ENCODE results near the gene NUP210.
A peak's percentile ranks its signal among the peaks of the same experiment; 100 is the strongest.

The NUP210 gene

DNA sequence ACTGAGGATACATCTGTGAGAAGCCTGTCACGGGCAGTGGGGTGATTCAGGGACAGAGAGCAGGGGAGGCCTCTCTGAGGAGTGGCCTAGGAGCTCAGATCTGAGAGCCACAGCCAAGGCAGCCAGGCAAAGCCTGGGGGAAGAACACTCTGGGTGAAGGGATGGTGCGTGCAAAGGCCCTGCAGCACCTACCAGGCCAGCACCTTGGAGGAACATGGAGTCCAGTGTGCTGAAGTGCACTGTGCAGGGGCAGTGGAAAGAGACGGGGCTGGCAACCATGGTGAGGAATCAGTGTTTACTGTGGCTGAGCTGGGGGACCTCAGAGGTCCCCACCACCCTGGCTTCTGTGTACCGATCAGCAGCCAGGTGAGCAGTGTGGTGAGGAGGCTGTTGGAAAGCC, 48.0 kb downstream of the NUP210 start:
- no peak for DNase-seq

DNA sequence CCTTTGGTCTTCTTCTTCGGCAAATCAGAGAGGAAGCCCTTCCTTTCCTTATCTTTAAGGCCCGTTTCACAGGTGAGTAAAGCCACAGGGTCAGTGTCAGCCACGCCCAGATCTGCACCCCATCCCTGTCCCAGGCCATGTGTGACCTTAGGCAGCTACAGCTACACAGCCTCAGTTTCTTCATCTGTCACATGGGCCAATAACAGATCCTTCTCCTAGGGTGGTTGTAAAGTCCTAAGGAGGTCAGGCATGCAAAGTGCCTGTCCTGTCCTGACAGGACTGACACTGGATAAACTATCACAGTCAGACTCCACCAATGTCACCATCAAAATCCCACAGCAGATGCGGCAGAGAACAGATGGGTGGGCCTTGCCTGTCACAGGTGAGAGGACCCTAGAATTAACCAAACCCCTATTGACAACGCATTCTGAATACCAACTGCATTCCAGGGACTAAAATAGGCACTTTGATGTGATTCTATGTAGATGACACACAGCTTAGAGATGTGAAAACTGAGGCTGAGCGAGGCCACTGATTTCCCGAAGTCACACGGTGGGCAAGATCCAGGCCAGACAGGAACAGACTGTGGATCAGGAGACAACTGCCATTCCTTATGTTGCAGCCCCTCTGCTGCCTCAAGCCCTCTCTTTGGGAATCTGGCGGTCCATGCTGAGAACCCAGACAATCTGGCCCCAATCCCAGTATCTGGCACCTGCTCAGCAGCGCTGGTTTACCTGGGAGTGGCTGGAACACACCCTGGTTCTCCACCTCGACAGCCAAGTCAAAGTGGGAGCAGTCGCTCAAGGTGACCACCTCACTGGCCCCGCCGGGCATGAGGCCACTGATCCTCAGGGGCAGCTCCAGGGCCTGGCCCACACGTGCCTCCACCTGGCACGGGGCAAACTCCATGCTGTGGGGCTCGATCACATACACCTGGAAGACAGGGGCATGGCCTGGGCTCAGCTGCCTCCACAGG, 48.7 kb downstream of the NUP210 start:
- no peak for DNase-seq

DNA sequence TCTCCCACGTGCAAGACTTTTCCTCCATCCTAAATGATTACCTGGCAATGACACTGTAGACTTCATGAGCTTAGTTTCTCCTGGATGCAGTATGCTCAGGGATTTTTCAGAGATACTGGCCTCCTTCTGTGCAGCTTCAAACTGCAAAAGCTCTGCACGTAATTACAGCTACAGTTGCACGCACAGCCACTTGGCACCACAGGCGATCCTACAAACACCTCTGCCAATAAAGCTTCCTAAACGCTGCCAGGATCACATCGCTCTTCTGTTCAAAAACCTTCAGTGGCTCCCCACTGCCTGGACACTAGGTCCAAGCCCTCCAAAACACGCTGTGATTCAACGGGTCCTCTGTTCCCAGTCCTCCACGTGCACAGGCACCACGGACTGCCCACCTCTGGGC, 49.5 kb downstream of the NUP210 start:
- no peak for DNase-seq

DNA sequence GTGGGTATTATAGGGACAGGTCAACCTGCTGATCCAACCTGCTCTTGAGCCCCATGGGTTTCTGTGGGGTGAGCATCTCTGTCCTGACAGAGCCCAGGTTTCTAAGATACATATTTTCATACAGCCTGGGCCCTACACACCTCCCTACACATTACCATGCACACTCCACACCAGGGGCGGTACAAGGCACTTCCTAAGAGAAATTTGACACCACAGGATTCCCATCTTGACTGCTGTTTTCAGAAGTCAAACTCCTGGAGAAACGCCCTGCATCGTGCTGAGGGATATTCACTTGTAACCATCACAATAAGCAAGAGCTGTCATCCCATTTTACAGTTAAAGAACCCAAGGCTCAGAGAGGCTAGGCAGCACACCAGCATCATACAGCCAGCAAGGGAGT, 50.1 kb downstream of the NUP210 start:
- DNase-seq: no peak

DNA sequence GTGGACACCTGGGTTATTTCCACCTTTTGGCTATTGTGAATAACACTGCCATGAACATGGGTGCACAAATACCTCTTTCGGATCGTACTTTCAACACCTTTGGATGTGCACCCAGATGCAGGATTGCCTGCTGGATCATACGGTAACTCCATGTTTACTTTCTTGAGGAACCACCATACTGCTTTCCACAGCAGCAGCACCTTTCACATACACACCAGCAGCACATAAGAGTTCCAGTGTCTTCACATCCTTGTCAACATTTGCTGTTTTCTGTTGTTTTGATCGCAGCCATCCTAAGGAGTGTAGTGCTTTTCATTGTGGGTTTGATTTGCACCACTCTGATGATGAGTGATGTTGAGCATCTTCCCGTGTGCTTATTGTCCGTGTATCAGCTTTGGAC, 51.3 kb downstream of the NUP210 start:
- no peak for DNase-seq

DNA sequence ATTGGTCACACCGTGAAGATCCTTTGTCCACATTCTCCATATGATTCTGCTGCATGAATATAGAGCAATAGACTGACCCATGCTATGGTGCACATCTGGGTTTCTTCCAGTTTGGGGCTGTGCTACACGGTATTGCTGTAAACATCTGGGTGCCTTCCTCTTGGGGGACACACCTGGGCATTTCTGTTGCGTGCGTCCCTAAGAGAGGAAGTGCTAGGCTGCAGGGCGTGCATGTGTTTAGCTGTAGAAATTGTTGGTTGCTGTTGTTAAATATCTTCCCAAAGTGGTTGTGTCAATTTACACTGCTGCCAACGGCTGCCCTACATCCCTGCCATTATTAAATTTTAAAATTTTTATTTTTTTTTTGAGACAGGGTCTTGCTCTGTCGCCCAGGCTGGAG, 52.4 kb downstream of the NUP210 start:
- DNase-seq: no peak

DNA sequence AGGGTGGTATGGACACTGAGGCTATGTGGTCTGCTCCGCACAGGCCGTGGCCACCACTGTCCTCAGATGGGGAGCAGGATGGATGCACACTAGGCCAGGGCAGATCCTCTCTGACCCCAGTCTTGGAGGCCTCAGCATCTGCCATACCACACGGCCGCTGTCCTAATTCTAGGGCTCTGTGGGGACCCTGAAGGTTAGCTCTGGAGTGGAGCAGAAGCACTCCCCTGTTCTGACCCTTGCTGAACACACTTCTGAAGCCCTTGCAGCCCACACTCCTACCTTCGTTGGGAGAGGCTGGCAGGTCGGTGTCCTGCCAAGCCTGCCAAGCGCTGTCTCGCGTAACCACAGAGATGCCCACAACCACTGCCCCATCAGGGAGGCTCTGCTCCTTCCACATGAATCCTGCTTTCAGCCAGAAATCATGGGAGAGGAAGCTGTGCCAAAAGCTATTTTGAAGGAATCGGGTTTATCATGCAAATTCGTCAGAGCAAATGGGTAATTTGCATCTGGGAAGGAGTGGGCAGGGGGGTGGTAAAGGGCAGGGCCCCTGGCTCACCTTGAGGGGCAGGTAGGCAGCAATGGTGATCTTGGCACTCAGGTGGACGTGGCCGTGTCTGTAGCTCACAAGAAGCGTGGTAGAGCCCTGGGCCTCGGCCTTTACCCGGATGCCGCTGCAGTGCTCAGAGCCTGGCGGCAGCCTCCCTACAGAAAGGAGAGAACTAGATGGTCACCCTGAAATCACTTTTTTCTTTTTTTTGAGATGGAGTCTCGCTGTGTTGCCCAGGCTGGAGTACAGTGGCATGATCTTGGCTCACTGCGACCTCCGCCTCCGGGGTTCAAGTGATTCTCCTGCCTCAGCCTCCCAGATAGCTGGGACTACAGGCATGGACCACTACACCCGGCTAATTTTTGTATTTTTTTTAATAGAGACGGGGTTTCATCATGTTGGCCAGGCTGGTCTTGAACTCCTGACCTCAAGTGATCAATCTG, 54.4 kb downstream of the NUP210 start:
- no peak for DNase-seq

DNA sequence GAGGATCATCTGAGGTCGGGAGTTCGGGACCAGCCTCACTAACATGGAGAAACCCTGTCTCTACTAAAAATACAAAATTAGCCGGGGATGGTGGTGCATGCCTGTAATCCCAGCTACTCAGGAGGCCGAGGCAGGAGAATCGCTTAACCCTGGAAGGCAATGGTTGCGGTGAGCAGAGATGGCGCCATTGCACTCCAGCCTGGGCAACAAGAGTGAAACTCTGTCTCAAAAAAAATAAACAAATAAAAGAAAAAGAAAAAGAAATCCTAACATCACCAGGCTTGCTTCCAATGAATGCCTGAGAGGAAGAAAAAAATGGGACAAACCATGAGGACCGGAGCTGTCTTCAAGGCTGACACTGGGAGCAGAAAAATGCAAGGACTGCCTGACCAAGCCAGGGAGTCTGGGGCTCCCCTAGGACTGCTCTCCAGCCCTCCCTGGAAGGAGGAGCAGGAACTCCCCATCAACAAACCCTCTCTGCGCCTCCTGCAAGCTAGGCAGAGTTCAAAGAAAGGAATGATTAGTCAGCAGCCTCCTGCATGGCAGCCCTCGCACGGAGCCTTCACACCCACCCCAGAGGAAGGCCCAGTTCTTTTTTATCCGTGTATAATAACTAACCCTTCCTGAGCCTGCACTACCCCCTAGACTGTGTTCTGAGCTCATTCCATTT, 55.4 kb downstream of the NUP210 start:
- no peak for DNase-seq

DNA sequence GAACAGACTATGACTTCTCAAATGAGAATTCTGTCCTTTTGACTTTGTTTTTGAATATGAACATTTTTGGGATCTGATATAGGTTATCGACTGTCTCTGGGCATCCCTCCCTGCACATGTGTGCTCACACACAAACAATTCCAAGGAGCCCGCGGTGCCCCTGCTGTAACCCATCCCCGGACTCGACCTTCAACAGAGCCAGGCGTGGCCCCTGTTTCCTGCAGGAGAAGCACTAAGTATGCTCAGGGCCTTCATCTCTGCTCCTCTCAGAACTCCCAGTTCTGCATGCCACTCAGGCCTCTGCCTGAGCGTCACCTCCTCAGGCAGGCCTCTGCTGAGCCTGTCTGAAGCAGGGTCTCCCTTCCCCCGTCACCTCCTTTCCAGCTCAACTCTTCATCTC, 57.6 kb downstream of the NUP210 start:
- no peak for DNase-seq

DNA sequence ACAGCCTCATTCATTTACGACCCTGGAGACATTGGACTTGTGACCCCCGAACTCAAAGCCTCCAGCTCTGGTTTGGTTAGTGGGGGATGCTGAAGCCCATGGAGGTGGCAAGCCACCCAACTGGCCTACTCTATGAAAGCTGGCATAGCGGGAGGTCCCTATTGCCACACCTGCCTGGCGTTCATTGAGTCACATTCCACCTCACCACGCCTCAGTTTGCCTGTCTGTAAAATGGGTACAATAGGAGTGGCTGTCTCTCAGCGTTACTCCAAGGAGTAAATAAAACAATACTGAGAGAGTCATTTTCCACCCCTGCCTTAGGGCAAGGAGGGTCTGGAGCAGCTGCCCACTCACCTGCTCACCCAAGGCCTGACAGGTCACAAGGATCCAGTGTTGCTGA, 60.2 kb downstream of the NUP210 start:
- DNase-seq: no peak

DNA sequence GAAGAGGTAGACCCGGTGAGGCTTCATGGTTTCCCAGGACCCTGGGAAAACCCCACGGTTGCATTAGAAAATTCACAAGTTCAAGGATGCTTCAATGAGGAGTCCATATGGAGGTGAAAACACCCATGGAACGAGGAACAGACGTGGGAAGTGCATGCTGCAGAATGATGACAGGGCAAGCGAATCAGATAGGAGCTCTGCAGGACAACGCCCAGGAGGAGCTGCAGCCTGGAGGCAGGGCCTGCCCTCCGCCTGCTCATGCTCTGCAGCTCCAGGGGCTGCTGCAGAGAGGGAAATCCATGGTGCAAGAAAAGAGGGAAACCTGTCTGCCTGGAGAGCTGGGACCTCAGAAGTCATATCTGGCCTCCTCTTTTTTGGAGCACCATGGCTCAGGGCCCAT, 61.5 kb downstream of the NUP210 start:
- DNase-seq: no peak

DNA sequence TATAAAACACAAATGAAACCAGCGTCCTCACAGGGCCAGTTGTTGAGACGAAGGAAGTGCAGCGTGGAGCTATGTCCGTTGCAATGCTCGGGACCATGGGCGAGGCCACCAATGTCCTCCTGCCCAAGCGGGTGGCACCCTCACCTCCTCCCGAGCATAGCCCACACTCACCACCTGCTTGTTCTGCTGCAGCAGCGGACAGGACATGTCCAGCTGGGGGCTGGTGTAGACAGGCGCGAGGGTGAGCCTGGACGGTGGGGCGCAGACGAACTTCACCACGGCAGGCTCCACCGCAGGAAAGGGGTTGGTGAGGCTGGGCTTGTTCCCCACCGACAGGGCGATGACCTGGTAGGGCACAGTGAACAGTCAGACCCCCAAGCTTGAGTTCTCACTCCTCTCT, 62.1 kb downstream of the NUP210 start:
- no peak for DNase-seq

DNA sequence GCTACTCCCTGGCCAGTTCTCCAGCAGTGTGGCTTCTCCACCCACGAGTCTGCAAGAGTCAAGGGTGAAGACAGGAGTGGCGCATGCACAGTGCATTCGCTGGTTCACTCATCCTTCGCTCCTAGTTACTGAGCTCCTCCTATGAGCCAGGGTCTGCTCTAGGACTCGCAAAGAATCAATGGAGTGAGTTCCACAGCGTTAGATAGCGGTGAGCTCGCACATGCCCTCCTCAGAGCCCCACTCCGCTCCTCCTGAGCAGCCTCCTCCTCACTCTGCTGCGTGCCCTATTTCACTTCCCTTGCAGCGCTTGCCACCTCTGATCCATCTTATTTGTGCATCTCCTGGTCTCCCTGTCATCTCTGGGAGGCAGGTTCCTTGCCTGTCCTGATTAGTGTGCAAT, 63.0 kb downstream of the NUP210 start:
- DNase-seq: no peak

DNA sequence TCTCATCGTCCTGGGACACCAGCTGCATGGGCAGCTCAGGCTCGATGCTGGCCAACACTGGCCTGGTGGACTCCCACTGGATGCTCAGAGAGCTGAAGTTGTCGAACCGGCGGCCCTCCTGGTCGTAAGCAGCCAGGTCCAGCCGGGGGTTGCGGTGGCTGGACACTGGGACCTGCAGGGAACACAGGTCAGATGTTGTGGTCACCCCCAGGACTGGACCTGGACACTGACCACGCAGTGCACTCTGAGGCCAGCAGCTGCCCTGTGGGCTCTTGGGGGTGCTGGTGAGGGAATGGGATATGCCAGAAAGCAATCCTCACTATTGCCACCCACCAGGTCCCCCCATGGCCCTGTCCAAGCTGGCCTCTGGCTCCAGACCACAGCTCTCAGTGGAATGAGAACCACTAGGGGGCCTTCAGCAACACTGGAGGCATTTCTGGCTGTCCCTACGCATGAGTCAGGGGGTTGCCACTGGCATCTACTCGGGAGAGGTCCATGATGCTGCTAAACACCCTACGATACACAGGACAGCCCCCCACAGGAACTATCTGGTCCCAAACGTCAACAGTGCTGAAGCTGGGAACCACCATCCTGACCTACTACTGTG, 66.1 kb downstream of the NUP210 start:
- DNase-seq: no peak

DNA sequence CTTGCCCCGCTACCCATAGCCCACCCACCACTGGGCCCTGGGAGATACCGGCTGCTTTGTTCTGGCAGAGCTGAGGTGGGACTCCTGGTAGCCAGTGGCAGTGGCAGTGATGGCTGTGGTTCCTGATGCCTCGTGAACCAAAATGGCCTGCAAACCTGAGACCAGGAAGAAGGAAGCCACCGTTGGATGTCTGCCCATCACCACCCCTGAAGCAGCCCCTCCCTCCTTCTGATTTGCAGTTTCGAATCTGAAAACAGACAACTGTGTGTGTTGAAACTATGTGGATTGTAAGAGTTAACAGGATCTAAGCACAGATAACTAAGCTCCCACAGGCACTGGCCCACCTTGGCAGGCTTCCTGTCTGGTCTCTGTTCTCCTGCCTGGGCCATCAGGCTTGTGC, 66.6 kb downstream of the NUP210 start:
- DNase-seq: no peak

DNA sequence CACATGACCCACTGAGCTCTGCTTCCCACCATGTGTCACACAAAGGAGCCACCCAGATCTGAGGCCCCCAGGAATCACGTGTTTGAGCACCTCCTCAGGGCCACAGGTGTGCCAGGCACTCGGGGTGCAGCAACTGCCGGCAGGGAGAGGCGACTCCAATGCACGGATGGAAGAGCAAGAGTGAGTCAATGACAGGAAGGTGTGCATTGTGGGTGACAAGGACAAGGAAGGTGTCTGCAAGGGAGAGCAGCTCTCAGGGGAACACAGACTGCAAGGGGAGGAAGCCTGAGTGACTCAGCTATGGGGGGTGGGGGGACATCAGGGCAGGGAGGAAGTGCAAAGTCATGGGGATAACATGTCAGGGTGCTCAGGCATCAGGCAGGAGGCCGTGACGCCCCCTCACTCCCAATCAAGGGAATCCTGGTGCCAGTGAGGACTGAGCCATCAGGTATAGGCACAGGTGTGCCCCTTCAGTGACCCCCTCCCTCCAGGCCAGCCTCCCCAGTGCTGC, 67.4 kb downstream of the NUP210 start:
- no peak for DNase-seq

DNA sequence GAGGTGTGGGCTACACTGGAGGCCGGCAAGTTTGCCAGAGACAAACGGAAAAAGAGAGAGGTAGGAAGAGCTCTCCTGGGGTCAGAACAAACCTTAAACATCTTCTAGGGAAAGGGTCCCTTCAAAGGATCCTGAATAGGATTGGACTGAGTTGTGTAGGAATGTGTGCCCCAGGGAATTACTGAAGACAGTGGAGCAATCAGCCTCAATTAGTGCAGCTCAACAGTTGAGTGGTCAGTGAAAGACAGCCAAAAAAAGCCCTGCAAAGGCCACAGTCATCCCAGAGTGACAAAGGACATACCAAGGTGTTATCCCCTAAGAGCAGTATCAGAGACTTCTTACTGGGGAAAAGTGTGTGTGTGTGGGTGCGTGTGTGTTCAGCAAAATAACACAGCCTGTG, 70.3 kb downstream of the NUP210 start:
- DNase-seq: no peak

DNA sequence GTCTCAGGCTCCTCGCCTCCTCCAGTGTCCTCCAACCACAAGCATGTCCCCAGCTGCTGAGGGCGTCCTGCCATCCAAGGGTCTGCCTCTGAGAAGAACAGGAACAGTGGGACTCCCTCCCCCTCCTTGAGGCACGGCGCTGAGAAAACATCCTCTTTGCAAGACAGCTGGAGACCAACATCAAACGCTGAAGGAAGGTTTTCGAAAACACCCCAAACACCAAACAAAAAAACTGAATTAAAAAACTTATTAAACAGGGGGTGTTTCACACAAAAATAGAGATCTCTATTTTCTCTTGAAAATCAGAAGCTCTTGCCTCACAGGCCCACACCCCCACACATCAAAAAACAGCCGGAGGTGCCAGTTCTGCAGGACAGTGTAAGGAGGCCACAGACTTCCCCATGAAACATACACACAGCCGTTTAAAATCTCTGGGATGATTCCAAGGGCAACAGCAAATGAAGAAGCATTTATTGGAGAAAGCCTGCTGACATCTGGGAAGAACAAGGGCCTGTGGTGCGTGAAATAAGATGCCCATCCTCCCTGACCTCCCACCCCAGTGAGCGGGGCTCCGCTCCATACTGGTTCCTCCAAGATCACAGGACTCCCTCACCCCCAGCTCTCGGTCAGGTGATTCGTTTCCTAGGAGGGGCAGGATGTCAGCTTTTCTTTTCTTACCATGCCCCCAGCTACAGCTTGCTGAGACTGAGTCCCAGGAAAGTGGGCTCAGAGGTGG, 71.3 kb downstream of the NUP210 start:
- DNase-seq: no peak

DNA sequence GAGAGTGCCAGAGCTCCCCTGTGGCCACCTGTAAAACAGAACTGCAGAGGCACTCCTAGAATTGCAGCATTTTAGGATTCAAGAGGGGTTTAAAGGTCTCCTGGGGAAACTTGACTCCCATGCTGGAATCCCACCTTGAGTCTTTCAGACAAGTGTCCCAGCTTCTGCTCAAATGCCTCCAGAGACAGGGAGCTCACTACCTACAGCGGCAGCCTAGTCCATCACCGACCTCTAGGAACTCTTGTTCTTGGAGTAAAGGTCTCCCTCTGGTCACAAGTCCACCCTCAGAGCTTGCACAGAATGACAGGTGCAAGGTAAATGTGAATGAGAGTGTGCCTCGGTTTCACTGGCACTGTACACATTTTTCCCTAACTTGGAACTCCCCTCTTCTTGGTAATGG, 72.0 kb downstream of the NUP210 start:
- no peak for DNase-seq

DNA sequence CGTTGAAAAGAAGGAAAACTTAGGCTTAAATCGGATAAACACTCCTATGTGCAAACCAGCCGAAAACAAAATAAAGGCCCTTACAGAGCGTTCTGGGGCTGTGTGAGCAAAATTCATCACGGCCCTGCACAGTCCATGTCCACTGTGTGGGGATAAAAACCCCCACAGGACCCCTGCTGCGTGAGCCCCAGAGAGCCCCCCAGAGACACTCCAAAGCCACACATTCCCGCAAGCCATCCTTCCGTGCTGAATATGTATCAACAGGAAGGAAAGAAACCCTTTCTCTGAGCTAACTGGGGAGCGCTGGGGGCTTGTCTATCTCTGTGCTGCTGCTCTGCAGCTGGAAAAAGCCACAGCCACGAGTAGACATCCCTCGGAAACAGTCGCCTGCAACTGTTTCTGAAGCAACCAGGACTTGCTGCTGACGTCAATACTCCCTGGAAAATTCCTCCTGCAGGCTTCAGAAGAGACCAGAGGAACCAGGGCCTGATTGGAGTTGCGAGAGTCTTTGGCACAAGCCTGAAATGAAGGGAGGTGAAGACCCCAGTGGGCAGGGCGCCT, 72.7 kb downstream of the NUP210 start:
- DNase-seq: peak; percentile 48

Data from NCI-H510A treated with DMSO at 0.1 percent for 48 hours (cell line).